Left hindlimb (tissue), 1 donor: ENCODE data around the gene GPR132.

Experiments used
- DNase-seq: peaks from one replicate; pipeline ENCODE4 v3.0.0-alpha.2; 2018

The GPR132 gene

GRCh38 chr14:105090493-105091053, 25.3 kb upstream of the GPR132 start:
- DNase-seq, result peak; percentile 87

GRCh38 chr14:105089746-105090492, 24.7 kb upstream of the GPR132 start:
- DNase-seq, result peak; percentile 35

GRCh38 chr14:105088812-105089745, 23.8 kb upstream of the GPR132 start:
- peak; percentile 48 for DNase-seq

GRCh38 chr14:105087963-105088811, 23.0 kb upstream of the GPR132 start:
- DNase-seq, result peak; percentile 67

GRCh38 chr14:105087308-105087962, 22.2 kb upstream of the GPR132 start:
- DNase-seq, result peak; percentile 73

GRCh38 chr14:105086833-105087307, 21.6 kb upstream of the GPR132 start:
- DNase-seq, result peak; percentile 87

- no peak for DNase-seq
Observed at GRCh38 chr14:105085766-105086165, 20.5 kb upstream of the GPR132 start.

GRCh38 chr14:105084741-105085571, 19.7 kb upstream of the GPR132 start:
- DNase-seq, result no peak

GRCh38 chr14:105083926-105084685, 18.9 kb upstream of the GPR132 start:
- peak; percentile 38 for DNase-seq

GRCh38 chr14:105082703-105083102, 17.5 kb upstream of the GPR132 start:
- DNase-seq, result peak; percentile 18

GRCh38 chr14:105081473-105081872, 16.2 kb upstream of the GPR132 start:
- peak; percentile 4 for DNase-seq

- peak; percentile 0 for DNase-seq
Observed at GRCh38 chr14:105080161-105080560, 14.9 kb upstream of the GPR132 start.

GRCh38 chr14:105078294-105078693, 13.1 kb upstream of the GPR132 start:
- no peak for DNase-seq

GRCh38 chr14:105077649-105077995, 12.4 kb upstream of the GPR132 start:
- no peak for DNase-seq

- peak; percentile 35 for DNase-seq
Observed at GRCh38 chr14:105076805-105077648, 11.8 kb upstream of the GPR132 start.

- peak; percentile 36 for DNase-seq
Observed at GRCh38 chr14:105076296-105076804, 11.1 kb upstream of the GPR132 start.

- peak; percentile 68 for DNase-seq
Observed at GRCh38 chr14:105075379-105076295, 10.4 kb upstream of the GPR132 start.

- peak; percentile 34 for DNase-seq
Observed at GRCh38 chr14:105074601-105075053, 9.4 kb upstream of the GPR132 start.
